Thoracic aorta (tissue), 2 donors: ENCODE results near the gene FBXL16. TPM values are rescaled to one million over a fixed set of nuclear protein-coding genes. Genes with fewer than 3 reads are reported as not detected.
A peak's percentile ranks its signal among the peaks of the same experiment; 100 is the strongest.

Experiments used
- ATAC-seq: fragments of 150-250 bp; one replicate; pipeline ENCODE4 v1.8.0; 2017; ENCODE audit warnings: low read depth; ENCODE audit not compliant: insufficient number of reproducible peaks, low FRiP score
- DNase-seq: peaks from one replicate; pipeline ENCODE4 v3.0.0-alpha.2; 2020; ENCODE audit warnings: low spot score
- H3K27ac ChIP-seq, 2 donors: fragments of 200-600 bp; sonication (generic); 1 replicate in 1 of 2; 2 replicates in 1 of 2; pipeline ENCODE4 v1.5.1; 2016; ENCODE audit warnings: mild to moderate bottlenecking in 2 of 2, moderate library complexity in 2 of 2
- H3K27me3 ChIP-seq: fragments of 200-600 bp; sonication (generic); replicated peaks from 2 replicates; pipeline ENCODE4 v1.6.0; 2016; ENCODE audit warnings: mild to moderate bottlenecking; ENCODE audit not compliant: insufficient read depth
- H3K36me3 ChIP-seq: fragments of 200-600 bp; sonication (generic); one replicate; pipeline ENCODE4 v1.5.1; 2016
- H3K4me1 ChIP-seq, 2 donors: fragments of 200-600 bp; sonication (generic); 1 replicate in 1 of 2; 2 replicates in 1 of 2; pipeline versions ENCODE4 v1.5.1 to v1.6.0; 2016; ENCODE audit warnings: low read depth in 2 of 2, mild to moderate bottlenecking in 1 of 2; ENCODE audit not compliant: control insufficient read depth in 1 of 2
- H3K4me3 ChIP-seq: fragments of 200-600 bp; sonication (generic); 2 replicates; pipeline ENCODE4 v1.5.1; 2016; ENCODE audit warnings: mild to moderate bottlenecking
- H3K9me3 ChIP-seq: fragments of 200-600 bp; sonication (generic); 2 replicates; pipeline ENCODE4 v1.5.1; 2016
- CTCF ChIP-seq: fragments of 200-600 bp; sonication (generic); IDR thresholded peaks from one replicate; pipeline ENCODE4 v1.5.1; 2019; ENCODE audit warnings: antibody characterized with exemption
- total RNA-seq, 2 donors: library from RNA; depleted of rRNA; stranded (reverse); fragments of >200 nt; gene quantifications; one replicate each; pipeline versions ENCODE4 v1.1.0 to v1.2.3, GENCODE V29; 2016

FBXL16 gene
- total RNA-seq, 2 donors from 2014 or later: not detected

GRCh38 chr16:680967-681745 lies 24.4 kb downstream of the FBXL16 start:
- Histone ChIP-seq H3K27me3 (no peaks in the 10 kb centered on the region), H3K27ac (peak overlapping the region; percentile 82 to 95), H3K4me1 (peaks cover 33 to 52% of the 10 kb centered on the region in 2 donors), H3K4me3 (peak overlapping the region; percentile 83), H3K36me3 (peaks cover 19% of the 10 kb centered on the region), H3K9me3 (no peaks in the 10 kb centered on the region)
- no peak for TF ChIP-seq CTCF
- DNase-seq (no peak), ATAC-seq (no peak)

- no peak for TF ChIP-seq CTCF
- peaks cover 33 to 56% of the 10 kb centered on the region in 2 donors for H3K4me1 ChIP-seq
- peaks cover 19% of the 10 kb centered on the region for H3K36me3 ChIP-seq
- ATAC-seq (no peak), DNase-seq (no peak)
- H3K4me3 ChIP-seq: peak overlapping the region; percentile 83
- peak overlapping the region; percentile 82 to 95 for H3K27ac ChIP-seq
- no peaks in the 10 kb centered on the region for H3K27me3 ChIP-seq
- H3K9me3 ChIP-seq: no peaks in the 10 kb centered on the region
Observed at GRCh38 chr16:680625-680945, 25.0 kb downstream of the FBXL16 start.

- peaks cover 33 to 60% of the 10 kb centered on the region in 2 donors for H3K4me1 ChIP-seq
- peak; percentile 41 for ATAC-seq
- peak; percentile 66 for DNase-seq
Observed at GRCh38 chr16:679814-680624, 25.6 kb downstream of the FBXL16 start, which contains the start of gene STUB1. Gene STUB1, plus strand, starts transcription at chr16:680410. Its CDS starts 116 bp downstream, at chr16:680526.

GRCh38 chr16:678858-679813 lies 26.5 kb downstream of the FBXL16 start:
- DNase-seq: no peak
- TF ChIP-seq CTCF: no peak
- peaks cover 28 to 55% of the 10 kb centered on the region in 2 donors for H3K4me1 ChIP-seq

More at GRCh38 chr16:679814-680624, 25.6 kb downstream of the FBXL16 start, which contains the start of gene STUB1:
- no peaks in the 10 kb centered on the region for H3K27me3 ChIP-seq
- peak within 1 kb of the TSS; percentile 83 for H3K4me3 ChIP-seq
- no peak for TF ChIP-seq CTCF
- no peaks in the 10 kb centered on the region for H3K9me3 ChIP-seq
- peak within 1 kb of the TSS; percentile 82 to 95 for H3K27ac ChIP-seq
- peaks cover 19% of the 10 kb centered on the region for H3K36me3 ChIP-seq

More at GRCh38 chr16:678858-679813, 26.5 kb downstream of the FBXL16 start:
- H3K9me3 ChIP-seq: no peaks in the 10 kb centered on the region
- H3K4me3 ChIP-seq: peak overlapping the region; percentile 83
- peak; percentile 3 for ATAC-seq
- H3K27ac ChIP-seq: peak overlapping the region; percentile 49 to 76
- peaks cover 19% of the 10 kb centered on the region for H3K36me3 ChIP-seq
- no peaks in the 10 kb centered on the region for H3K27me3 ChIP-seq
